ENCODE data around the gene CIITA.

Gene CIITA

DNA sequence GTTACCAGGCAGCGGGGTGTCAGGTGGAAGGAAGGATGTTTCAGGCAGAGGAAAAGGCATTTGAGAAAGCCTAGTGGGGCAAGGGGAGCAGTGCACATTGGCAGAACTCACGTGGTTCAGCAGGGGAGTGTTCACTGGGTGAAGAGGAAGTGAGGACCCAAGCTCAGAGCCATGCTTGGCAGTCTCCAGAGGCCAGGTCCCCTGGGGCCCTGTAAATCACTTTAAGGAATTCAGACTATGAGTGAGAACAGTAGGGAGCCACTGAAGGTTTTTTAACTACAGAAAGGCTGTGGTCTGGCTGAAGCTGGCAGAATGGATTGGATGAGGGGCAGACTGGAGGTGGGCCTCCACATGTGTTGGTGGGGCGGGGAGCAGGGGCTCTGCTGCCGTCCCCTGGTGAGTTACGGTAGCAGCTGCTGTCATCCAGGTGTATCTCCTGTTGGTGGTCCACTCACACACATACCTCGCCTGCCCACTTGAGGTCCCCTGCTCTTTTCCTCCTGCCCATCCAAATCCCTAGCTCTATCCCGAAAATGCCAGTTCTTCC, 72.5 kb downstream of the CIITA start:
- in situ Hi-C loops (cut with MboI; ENCODE audit: low sequenced_read_pairs): no loop called here

DNA sequence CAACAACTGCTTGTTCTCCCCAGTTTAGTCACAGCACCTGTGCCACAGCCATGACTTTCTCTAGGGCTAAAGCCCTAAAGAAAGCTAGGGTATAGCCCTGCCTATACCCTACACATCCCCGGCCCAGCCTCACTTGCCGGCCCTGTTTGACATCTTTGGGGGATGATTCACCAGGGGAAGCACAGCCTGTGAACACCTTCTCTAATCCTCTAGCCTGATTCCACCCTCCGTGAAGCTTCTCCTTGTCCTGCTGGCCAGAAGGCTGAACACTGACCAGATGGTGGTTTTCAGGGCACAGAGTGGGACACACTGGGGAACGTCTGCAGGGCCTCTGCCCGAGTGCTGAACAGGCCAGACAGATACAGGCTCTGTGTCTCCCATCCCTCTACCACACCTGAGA, 73.4 kb downstream of the CIITA start:
- in situ Hi-C loops (cut with MboI; ENCODE audit: low sequenced_read_pairs): loop anchor here (25.0 kb wide), 2 partner anchors 762 to 1112 kb away; no protein-coding TSS in a partner anchor

DNA sequence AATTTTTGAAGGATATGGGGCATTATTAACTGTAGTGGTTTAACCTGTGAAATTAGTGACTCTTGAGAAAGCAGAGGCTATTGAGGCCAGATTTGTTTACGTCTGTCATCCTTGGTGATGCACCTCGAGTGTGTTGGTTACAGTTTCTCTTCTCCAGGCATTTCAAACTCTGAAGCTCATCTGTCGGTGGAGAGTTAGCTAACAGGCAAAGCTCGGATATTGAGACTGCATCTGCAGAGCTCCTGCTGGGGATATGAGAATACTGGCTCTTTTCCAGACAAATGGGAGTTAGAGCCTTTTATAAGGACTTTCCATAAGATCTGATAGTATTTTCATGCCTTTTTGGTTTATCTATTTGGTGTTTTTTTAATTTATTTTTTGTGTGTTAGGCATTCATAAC, 74.0 kb downstream of the CIITA start:
- in situ Hi-C loops (cut with MboI; ENCODE audit: low sequenced_read_pairs): loop anchor here (25.0 kb wide), 2 partner anchors 761 to 1111 kb away; no protein-coding TSS in a partner anchor

DNA sequence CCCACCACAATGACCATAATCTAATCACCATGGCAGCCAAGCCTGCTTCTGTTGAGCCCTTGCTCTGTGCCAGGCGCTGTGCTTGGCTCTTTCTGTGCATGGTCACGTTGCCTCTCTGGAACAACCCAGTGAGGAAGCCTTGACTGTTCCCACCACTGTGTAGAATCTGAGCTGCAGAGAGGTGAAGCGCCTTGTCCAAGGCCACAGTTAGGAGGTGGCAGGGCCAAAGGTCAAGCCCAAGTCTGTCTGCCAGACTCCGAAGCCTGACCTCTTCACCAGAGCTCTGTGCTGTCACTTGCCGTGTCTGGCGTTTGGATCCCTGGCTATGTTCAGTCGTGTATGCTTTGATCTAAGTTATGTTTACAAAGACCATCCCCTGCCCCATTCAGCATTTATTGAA, 77.9 kb downstream of the CIITA start:
- in situ Hi-C loops (cut with MboI; ENCODE audit: low sequenced_read_pairs): loop anchor here (25.0 kb wide), 2 partner anchors 757 to 1107 kb away; no protein-coding TSS in a partner anchor

DNA sequence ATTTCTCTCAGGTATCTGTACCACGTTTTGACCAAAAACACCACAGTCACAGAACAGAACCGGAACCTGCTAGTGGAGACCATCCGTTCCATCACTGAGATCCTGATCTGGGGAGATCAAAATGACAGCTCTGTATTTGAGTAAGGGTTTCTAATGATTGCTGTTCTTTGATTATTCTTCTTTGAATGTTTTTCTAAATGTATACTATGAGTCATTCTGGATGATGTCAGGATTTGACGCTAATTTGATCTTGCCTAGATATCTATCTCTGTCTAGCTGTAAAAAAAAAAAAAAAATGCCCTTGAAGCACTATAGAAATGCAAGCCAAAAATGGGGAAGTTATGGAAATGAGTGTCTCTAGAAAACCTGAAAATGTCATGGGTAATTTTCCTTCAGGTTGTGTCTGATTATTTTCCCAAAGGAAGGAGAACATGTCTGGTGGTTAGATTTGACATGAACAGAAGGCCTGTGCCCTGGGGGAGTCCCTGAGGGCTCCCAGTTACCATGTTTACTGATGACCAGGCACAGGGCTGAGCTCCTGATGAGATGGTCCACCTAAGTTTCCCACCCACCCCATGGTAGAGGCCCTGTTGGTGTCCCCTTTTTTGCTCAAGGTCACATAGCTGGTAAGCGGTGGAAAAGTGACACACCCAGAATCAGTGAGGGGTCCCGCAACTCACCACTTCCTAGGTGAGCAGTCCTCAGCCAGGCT, 80.9 kb downstream of the CIITA start:
- in situ Hi-C loops (cut with MboI; ENCODE audit: low sequenced_read_pairs): loop anchor here (25.0 kb wide), 2 partner anchors 754 to 1104 kb away; no protein-coding TSS in a partner anchor

DNA sequence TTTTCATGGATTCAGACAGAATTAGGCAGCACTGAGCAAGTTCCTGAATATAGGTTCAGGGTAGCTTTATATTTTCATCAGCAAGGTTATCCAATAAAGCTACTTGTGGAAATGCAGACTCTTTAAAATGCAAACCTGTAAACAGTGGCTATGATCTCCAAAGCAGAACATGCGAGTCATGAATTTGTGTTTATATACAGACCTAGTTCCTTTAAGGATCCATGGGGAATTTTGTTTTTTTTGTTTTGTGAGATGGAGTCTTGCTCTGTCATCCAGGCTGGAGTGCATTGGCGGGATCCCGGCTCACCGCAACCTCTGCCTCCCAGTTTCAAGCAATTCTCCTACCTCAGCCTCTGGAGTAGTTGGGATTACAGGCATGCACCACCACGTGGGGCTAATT, 82.2 kb downstream of the CIITA start:
- in situ Hi-C loops (cut with MboI; ENCODE audit: low sequenced_read_pairs): loop anchor here (25.0 kb wide), 2 partner anchors 753 to 1103 kb away; no protein-coding TSS in a partner anchor

DNA sequence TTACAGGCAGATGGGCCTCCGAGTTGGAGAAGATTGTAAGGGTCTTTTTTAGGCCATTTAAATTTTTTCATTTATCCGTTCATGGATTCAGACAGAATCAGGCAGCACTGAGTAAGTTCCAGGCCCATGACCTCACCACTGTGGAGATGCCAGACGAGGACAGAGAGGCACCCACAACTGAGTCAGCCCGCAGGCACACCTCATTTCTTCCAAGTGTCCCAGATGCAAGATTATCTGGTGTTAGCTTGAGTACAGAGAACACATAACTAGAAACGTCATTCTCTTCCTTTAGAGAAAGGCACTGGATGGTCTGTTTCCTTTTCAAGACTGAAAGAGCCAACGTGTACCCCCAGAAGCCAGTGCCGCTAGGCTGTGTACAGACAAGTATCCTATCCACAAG, 84.2 kb downstream of the CIITA start:
- in situ Hi-C loops (cut with MboI; ENCODE audit: low sequenced_read_pairs): loop anchor here (10.0 to 25.0 kb wide), 3 partner anchors 424 to 1101 kb away; no protein-coding TSS in a partner anchor

DNA sequence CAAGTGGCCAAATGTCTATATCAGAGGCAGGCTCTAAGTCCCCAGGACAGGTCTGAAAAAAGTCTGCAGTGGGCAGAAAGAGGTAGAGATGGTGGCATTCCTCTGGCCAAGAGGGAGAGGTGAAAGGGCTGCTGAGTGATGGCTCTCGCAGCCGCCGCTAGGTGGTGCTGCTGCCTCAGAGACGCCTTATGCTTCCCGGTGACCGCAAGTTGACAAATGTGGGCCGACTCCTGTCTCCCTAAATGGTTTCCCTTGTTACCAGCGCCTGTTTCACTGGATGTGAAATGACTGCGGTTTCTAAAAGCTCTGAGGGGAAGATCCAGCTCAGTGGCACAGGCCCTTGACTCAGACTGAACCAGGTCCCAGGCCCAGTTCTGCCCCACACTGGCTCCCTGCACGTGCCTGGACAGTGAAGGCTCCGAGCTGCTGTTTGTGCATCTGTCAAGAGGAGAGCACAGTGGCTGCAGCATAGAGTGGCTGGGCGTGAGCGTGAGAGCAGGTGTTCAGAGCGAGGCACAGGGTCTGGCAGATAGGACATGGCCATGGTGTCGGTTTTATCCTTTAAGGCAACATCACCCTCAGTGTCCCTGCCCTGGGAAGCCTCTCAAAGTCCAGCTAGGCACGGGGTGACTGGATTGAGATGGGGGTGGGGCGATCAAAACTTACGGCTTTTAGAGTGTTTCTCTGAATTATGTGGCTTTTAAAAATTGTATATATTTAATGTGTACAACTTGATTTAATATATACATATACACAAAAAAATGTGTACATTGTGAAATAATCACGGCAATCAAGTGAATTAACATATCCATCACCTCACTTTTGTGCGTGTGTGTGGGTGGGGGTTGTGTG, 87.3 kb downstream of the CIITA start:
- in situ Hi-C loops (cut with MboI; ENCODE audit: low sequenced_read_pairs): loop anchor here (10.0 to 25.0 kb wide), 3 partner anchors 421 to 1098 kb away; no protein-coding TSS in a partner anchor

DNA sequence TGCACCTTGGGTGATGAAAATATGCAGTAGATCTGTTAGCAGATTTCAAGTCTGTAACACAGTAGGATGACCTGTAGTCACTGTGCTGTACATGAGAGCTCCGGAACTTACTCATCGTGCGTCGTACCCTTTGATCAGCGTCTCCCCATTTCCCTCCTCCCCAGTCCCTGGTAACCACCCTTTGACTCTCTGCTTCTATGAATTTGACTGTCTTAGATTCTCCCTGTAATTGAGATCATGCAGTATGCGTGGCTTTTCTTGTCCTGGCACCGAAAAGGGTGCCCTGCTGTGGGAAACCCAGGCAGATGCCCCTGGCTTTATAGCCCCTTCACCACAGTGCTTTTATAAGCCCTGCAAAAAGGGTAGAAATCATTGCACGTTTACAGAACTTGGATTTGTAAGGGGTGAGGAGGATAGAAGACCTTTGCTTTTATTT, 87.9 kb downstream of the CIITA start:
- in situ Hi-C loops (cut with MboI; ENCODE audit: low sequenced_read_pairs): loop anchor here (10.0 to 25.0 kb wide), 3 partner anchors 420 to 1097 kb away; no protein-coding TSS in a partner anchor

DNA sequence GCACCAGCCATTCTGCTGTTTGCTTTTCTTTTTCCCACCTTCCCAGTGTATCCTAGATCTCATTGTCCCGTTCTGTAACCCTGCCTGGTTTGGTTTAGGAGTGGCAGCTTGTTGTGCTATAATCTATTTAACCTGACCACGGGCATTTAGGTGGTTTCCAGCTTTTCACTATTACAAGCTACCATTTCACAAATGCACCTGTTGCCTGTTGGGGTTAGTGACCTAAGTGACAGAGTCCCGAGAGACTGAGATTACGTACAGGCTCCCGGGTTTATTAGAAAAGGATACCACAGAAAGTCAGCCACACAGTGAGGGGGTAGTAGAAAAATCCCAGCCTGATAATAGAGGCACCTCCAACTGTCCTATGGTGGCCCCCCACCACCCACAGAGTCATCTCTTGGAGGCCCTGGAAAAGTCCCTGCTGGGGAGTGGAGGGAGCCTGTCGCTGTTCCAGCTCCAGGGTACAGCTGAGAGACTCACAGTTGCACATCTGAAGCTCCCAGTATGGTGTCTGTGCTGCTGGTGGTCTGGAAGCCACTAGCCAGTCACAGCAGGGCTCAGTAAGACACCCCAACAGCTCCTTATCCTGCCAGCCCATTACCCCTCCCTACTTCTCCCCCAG, 88.5 kb downstream of the CIITA start:
- in situ Hi-C loops (cut with MboI; ENCODE audit: low sequenced_read_pairs): loop anchor here (10.0 to 25.0 kb wide), 3 partner anchors 419 to 1097 kb away; no protein-coding TSS in a partner anchor

DNA sequence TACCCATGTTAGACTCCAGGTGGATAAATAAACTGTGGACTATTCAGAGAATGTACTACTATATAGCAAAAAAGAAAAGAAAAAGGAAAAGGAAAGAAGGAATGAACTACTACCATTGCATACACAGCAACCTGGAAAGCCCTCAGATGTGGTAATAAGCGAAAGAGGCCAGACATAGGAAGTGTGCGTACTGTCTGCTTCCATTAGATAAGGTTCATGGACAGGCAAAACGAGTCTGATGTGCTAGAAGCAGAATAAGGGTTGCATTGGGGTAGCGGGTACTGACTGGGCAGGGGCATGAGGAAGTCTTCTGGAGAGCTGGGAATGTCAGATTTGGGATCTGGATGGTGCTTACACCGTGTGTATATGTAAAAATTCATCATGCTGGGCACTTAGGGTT, 89.1 kb downstream of the CIITA start:
- in situ Hi-C loops (cut with MboI; ENCODE audit: low sequenced_read_pairs): loop anchor here (10.0 to 25.0 kb wide), 3 partner anchors 419 to 1096 kb away; no protein-coding TSS in a partner anchor

DNA sequence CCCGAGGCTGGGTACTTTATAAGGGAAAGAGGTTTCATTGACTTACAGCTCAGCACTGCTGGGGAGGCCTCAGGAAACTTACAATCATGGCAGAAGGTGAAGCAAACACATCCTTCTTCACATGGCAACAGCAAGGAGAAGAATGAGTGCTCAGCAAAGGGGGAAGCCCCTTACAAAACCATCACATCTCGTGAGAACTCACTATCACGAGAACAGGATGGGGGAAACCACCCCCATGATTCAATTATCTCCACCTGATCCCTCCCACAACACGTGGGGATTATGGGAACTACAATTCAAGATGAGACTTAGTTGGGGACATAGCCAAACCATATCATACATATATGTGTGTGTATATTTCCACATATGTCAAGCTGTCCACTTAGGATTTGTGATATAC, 89.6 kb downstream of the CIITA start:
- in situ Hi-C loops (cut with MboI; ENCODE audit: low sequenced_read_pairs): loop anchor here (10.0 to 25.0 kb wide), 3 partner anchors 418 to 1096 kb away; no protein-coding TSS in a partner anchor

DNA sequence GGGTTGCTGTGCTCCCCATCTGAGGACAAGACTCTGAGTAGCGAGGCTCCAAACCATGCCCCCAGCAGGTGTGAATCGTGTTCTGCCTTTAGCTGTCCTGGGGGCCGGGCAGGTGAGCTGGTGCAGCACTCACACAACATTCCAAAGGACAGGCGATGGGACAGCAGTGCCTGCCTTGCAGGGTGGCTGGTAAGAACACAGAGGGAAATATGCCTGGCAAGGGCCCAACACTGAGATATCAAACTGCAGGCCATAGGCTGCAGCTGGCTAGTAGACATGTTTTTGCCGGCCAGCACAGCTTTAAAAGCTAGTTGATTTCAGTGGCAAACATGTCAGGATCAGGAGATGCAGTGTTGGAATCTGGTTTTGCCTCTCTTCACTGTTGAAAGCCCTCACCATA, 91.0 kb downstream of the CIITA start:
- in situ Hi-C loops (cut with MboI; ENCODE audit: low sequenced_read_pairs): loop anchor here (10.0 to 25.0 kb wide), 3 partner anchors 417 to 1094 kb away; no protein-coding TSS in a partner anchor

DNA sequence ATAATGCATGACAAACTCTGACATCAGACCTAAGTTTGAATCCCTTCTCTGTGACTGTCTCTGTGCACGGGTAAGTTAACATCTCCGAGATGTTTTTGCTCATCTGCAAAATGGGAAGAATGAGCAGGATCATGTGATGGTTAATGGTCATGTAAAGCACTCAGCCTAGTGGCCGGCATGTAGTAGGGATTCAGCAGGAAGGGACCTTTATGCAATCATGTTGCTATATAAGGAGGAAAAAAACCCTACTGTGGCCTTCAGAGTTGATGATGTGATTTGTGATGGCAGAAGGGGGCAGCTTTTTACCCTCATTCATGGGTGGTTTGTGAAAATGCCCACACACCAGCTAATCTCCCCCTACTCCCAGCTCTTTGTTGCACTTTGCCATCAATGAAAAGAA, 91.5 kb downstream of the CIITA start:
- in situ Hi-C loops (cut with MboI; ENCODE audit: low sequenced_read_pairs): loop anchor here (10.0 to 25.0 kb wide), 3 partner anchors 416 to 1094 kb away; no protein-coding TSS in a partner anchor

DNA sequence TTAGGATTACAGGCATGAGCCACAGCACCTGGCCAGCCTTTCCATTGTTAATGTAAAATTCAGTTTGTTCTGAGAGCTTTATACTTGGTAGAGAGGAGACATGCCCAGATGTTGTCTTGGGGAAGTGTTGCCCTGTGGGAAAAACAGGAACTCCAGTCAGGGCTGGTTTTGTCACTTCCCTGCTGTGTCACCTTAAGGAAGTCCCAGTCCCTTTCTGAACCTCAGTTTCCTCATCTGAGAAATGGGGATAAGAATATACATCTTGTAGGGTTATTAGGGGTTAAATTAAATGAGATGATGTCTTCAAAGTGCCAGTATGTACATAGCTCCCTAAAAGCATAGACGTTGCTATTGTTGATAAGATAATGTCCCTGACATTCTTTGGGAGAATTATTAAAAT, 92.6 kb downstream of the CIITA start:
- in situ Hi-C loops (cut with MboI; ENCODE audit: low sequenced_read_pairs): loop anchor here (10.0 to 25.0 kb wide), 4 partner anchors 285 to 1093 kb away; partner anchors contain the start of gene SOCS1

DNA sequence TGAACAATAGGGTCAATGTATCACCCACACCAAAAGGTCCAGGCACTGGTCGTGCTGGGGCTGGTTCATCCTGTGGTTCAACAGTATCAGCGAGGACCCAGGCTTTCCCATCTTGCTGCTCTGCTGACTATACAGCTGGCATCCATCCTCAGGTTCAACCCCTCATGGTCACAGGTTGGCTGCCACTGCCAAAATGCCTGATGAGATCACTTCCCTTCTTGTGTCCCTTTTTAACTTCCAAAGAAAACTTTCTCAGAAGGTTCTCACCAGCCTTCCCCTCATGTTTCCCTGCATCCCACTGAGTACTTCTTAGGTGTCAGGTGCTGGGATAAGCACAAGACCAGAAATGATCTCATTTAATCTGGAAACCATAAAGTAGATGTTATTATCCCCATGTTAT, 93.1 kb downstream of the CIITA start:
- in situ Hi-C loops (cut with MboI; ENCODE audit: low sequenced_read_pairs): loop anchor here (10.0 to 25.0 kb wide), 3 partner anchors 285 to 1092 kb away; partner anchors contain the start of gene SOCS1

DNA sequence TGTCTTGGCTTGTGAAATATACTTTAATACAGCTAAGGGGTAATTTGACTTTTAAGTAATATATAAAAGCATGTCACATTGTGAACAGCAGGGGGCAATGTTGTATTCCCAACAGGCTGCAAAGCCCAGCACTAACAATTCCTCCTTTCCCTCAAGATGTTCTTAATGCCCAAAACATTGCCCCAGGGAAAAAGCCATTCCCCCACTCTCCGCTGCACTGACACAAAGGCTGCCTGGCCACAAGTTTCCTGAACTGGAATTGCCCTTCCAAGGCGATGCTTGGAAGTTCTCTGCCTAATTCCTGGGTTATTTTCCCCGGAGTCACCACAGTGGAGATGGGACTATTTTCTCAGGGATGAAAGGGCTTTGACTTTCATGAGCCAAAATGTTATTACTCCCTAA, 94.6 kb downstream of the CIITA start:
- in situ Hi-C loops (cut with MboI; ENCODE audit: low sequenced_read_pairs): loop anchor here (10.0 to 25.0 kb wide), 3 partner anchors 283 to 1091 kb away; partner anchors contain the start of gene SOCS1

DNA sequence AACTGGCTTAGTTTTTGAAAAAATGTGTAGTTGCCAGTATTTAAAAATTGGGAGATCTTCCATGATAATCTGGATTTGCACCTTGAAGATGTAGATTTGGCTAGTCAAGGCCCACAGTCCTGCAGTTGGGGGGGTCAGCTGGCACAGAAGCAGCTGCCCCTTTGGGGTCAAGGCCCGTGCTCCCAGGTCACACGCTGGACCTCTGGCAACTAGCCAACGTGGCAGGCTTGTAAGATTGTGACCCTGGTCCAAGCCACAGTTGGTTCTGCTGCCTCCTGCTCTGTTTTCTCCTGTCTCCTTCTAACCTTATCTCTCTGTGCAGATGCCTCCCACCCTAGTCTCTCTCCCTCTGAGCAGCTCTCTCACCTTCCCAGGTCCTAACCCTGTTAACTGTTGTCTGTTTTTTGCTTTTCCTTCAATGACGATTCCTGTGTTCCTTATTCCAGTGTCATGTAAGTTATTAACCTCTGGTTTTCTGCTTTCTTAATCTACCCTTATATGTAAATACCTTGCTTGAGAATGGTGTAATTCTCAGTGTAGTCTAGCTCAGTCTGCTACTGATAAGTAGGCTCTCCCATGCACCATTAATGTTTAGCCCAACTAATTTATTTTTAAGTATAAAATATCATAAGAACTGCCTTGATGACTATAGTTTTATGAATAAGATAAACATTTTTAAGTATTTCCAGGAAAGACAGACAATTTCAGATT, 95.3 kb downstream of the CIITA start:
- in situ Hi-C loops (cut with MboI; ENCODE audit: low sequenced_read_pairs): loop anchor here (10.0 to 25.0 kb wide), 3 partner anchors 283 to 1090 kb away; partner anchors contain the start of gene SOCS1

DNA sequence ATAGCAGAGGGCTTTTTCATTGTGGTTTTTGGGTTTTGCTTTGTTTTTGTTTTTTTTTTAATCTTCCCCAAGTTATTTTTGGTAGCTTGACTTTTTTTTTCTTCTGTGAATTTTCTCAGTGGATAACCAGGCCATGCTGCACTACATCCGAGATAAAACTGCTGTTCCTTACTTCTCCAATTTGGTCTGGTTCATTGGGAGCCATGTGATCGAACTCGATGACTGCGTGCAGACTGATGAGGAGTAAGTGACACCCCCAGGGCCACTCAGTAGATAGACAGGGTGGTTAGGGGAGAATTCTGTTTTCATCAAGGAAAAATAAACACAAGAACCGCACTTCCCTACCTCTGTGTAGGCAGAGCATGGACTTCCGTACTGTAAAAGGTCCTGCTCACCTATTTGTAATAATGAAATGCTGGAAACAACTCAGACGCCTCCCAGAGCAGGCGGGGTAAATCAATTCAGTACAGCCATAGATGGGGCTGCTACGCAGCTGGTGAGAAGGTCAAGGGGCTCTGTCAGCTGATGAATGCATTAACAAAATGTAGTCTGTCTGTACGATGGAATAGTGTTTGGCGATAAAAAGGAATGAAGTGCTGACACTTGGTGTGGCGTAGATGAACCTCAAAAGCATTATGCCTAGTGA, 95.9 kb downstream of the CIITA start:
- in situ Hi-C loops (cut with MboI; ENCODE audit: low sequenced_read_pairs): loop anchor here (10.0 to 25.0 kb wide), 3 partner anchors 282 to 1089 kb away; partner anchors contain the start of gene SOCS1
